ENCODE measurements around the gene CORO2A. TPM values are rescaled to one million over a fixed set of nuclear protein-coding genes. Genes with fewer than 3 reads are reported as not detected.
"Not testable (repeated sequence)": the region's sequence is repeated elsewhere in the genome, so short reads cannot be mapped to it uniquely, and the experiment has no call there.

CORO2A gene
- total RNA-seq, 3 donors from 2014 or later: 1.6 to 2.1 (median 1.7) TPM

GRCh38 chr9:98101416-98101815 is 91.0 kb downstream of the CORO2A start:
- H3K4me1 Mint-ChIP-seq (ENCODE audit: low read depth): peaks cover 88% of the 10 kb centered on the region
- ATAC-seq: no peak
- no peaks in the 10 kb centered on the region for H3K27me3 Mint-ChIP-seq (ENCODE audit: low read depth)
- H3K36me3 Mint-ChIP-seq (ENCODE audit: insufficient read depth): peaks cover 29% of the 10 kb centered on the region
- H3K9me3 Mint-ChIP-seq: no peaks in the 10 kb centered on the region
- DNase-seq: no peak
- H3K4me3 Mint-ChIP-seq: no peak overlapping the region

DNA sequence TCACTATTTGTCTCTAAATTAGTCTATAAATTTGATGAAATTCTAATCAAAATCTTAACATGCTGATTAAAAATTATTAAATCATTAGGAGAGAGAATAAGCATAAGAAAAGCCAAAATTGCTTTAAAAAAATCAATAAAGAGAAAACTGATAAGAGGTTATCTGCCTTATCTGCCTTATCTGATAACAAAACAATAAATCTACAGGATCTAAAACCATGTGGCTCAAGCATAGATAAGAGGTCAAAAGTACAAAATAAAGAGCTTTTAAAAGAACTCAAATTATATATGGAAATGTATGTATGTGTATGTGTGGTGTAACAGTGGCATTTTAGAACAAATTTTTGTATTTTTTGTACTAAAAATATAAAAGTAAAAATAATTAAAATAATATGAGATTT is 92.0 kb downstream of the CORO2A start:
- Mint-ChIP-seq H3K4me3 (no peak overlapping the region), H3K4me1 (ENCODE audit: low read depth) (peaks cover 83% of the 10 kb centered on the region), H3K27me3 (ENCODE audit: low read depth) (no peaks in the 10 kb centered on the region), H3K9me3 (no peaks in the 10 kb centered on the region), H3K36me3 (ENCODE audit: insufficient read depth) (peaks cover 28% of the 10 kb centered on the region)
- ATAC-seq: no peak
- no peak for DNase-seq

DNA sequence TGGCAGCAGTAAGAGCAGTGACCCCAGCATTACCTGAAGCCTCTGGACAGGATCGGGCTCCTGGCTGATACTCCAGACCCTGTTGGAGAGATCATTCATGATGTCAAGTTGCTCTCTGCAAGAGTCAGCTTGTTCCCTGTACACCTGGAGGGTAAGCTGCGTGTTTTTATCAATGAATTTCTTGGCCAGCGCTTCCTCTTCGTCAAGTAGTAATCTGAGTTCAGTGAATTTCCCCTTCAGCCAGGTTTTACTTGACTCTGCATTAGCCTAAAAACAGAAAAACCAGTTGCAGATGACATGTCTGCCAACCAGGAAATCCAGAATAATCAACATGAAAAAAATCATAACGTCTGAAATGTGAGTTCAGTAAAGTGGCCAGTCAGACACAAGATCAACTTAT is 92.5 kb downstream of the CORO2A start:
- H3K9me3 Mint-ChIP-seq: no peaks in the 10 kb centered on the region
- ATAC-seq (no peak), DNase-seq (no peak)
- peaks cover 82% of the 10 kb centered on the region for H3K4me1 Mint-ChIP-seq (ENCODE audit: low read depth)
- peaks cover 28% of the 10 kb centered on the region for H3K36me3 Mint-ChIP-seq (ENCODE audit: insufficient read depth)
- H3K27me3 Mint-ChIP-seq (ENCODE audit: low read depth): no peaks in the 10 kb centered on the region
- peak overlapping the region; percentile 4 for H3K4me3 Mint-ChIP-seq

DNA sequence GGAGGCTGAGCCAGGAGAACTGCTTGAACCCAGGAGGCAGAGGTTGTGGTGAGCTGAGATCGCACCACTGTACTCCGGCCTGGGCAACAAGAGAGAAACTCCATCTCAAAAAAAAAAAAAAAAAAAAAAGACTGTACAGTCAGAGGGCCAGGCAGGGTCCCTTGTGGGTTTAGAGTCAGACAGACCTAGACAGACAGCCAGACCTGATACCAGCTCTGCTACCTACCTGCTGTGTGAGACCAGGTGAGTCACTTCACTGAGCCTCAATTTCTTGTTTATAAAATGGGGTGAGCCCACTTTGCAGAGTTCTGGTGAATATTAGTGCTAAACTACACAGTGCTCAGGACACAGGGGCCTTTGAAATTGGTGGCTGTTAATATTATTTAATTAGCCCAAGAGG is 93.1 kb downstream of the CORO2A start:
- Mint-ChIP-seq H3K4me3 (no peak overlapping the region), H3K27me3 (ENCODE audit: low read depth) (no peaks in the 10 kb centered on the region), H3K4me1 (ENCODE audit: low read depth) (peaks cover 82% of the 10 kb centered on the region), H3K9me3 (no peaks in the 10 kb centered on the region), H3K36me3 (ENCODE audit: insufficient read depth) (peaks cover 26% of the 10 kb centered on the region)
- DNase-seq (no peak), ATAC-seq (peak; percentile 9 to 25)

- Mint-ChIP-seq H3K4me1 (ENCODE audit: low read depth) (peaks cover 81% of the 10 kb centered on the region), H3K9me3 (no peaks in the 10 kb centered on the region), H3K4me3 (no peak overlapping the region), H3K27me3 (ENCODE audit: low read depth) (no peaks in the 10 kb centered on the region), H3K36me3 (ENCODE audit: insufficient read depth) (peaks cover 30% of the 10 kb centered on the region)
- DNase-seq: peak; percentile 27
- peak; percentile 32 to 34 for ATAC-seq
These were observed 94.6 kb downstream of the CORO2A start for GRCh38 chr9:98097836-98098235.

DNA sequence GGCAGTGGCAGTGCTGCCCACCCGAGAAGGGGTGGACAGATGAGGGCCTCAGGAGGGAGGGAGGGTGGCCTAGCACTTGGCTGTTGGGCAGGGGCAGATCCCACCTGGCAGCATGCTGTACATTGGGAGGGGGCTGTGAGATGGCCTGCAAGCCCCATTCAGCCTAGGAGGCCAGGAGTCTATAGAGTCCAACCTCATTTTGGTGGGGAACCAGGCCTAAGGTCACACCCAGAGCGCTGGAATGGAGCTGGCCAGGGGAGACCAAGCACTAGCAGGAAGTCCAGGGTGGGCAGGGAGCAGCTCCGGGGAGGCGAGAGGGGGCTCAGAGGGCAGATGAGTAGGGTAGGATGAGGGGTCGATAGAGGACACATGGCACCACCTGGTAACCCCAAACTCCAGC is 96.3 kb downstream of the CORO2A start:
- no peak for ATAC-seq

DNA sequence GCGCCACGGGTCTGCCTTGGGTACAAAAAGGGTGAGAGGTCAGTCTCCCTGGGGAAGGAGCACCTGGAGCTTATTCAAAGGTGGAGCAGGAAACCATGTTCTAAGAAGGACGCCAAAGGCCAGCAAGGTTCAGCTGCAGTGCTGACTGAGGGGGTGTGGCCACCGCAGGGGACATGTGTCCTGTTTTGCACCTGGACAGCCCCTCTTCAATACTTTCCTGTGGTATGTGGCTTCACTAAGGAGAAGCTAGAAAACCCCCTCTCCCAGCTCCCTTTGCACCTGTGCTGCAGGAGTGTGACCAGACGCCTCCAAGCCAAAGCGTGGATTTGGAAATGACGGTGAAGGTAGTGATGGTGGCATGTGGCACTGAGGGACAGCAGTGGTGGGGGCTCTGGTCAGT is 97.0 kb downstream of the CORO2A start:
- Mint-ChIP-seq H3K4me1 (ENCODE audit: low read depth) (peaks cover 72% of the 10 kb centered on the region), H3K36me3 (ENCODE audit: insufficient read depth) (peaks cover 36% of the 10 kb centered on the region), H3K9me3 (no peaks in the 10 kb centered on the region)

More for the DNA sequence above, 96.3 kb downstream of the CORO2A start:
- no peak for DNase-seq
- Mint-ChIP-seq H3K36me3 (ENCODE audit: insufficient read depth) (peaks cover 36% of the 10 kb centered on the region), H3K4me3 (no peak overlapping the region), H3K4me1 (ENCODE audit: low read depth) (peaks cover 72% of the 10 kb centered on the region), H3K27me3 (ENCODE audit: low read depth) (no peaks in the 10 kb centered on the region), H3K9me3 (no peaks in the 10 kb centered on the region)

GRCh38 chr9:98094851-98095250 is 97.6 kb downstream of the CORO2A start:
- DNase-seq (no peak), ATAC-seq (no peak)
- H3K27me3 Mint-ChIP-seq (ENCODE audit: low read depth): no peaks in the 10 kb centered on the region
- peaks cover 40% of the 10 kb centered on the region for H3K36me3 Mint-ChIP-seq (ENCODE audit: insufficient read depth)
- H3K4me1 Mint-ChIP-seq (ENCODE audit: low read depth): peaks cover 70% of the 10 kb centered on the region
- H3K9me3 Mint-ChIP-seq: no peaks in the 10 kb centered on the region
- no peak overlapping the region for H3K4me3 Mint-ChIP-seq

More for the DNA sequence above, 97.0 kb downstream of the CORO2A start:
- Mint-ChIP-seq H3K27me3 (ENCODE audit: low read depth) (no peaks in the 10 kb centered on the region), H3K4me3 (no peak overlapping the region)
- ATAC-seq (no peak), DNase-seq (no peak)

DNA sequence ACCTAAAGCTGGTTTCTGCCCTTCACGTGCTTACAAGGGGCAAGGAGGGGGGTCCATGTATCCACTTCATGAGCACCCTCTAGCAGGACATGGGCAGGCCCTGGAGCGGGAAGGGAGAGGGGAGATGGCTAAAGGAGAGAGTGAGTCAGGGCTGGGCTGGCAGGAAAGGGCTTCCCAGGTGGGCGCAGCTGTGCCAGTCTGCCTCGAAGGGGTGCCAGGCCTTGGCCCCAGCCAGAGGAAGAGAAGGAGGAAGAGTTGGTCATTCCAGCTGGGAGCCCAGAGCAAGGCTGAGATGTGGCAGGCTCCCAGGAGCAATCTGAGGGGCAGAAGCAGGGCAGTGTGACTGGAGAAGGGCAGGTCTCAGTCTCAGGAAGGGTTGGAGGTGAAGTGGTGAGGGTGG is 98.1 kb downstream of the CORO2A start:
- no peaks in the 10 kb centered on the region for H3K9me3 Mint-ChIP-seq
- no peak for DNase-seq
- no peak for ATAC-seq
- H3K27me3 Mint-ChIP-seq (ENCODE audit: low read depth): no peaks in the 10 kb centered on the region
- peaks cover 45% of the 10 kb centered on the region for H3K36me3 Mint-ChIP-seq (ENCODE audit: insufficient read depth)
- H3K4me1 Mint-ChIP-seq (ENCODE audit: low read depth): peaks cover 66% of the 10 kb centered on the region
- H3K4me3 Mint-ChIP-seq: no peak overlapping the region

GRCh38 chr9:98092613-98092931 is 99.9 kb downstream of the CORO2A start:
- peaks cover 44% of the 10 kb centered on the region for H3K36me3 Mint-ChIP-seq (ENCODE audit: insufficient read depth)
- ATAC-seq (peak in 1 of 2 donors; percentile 61), DNase-seq (no peak)
- peaks cover 51% of the 10 kb centered on the region for H3K4me1 Mint-ChIP-seq (ENCODE audit: low read depth)
- H3K9me3 Mint-ChIP-seq: no peaks in the 10 kb centered on the region
- no peak overlapping the region for H3K4me3 Mint-ChIP-seq
- H3K27me3 Mint-ChIP-seq (ENCODE audit: low read depth): no peaks in the 10 kb centered on the region

- H3K4me3 Mint-ChIP-seq: no peak overlapping the region
- H3K9me3 Mint-ChIP-seq: no peaks in the 10 kb centered on the region
- H3K27me3 Mint-ChIP-seq (ENCODE audit: low read depth): no peaks in the 10 kb centered on the region
- no peak for ATAC-seq
- H3K36me3 Mint-ChIP-seq (ENCODE audit: insufficient read depth): peaks cover 40% of the 10 kb centered on the region
- no peak for DNase-seq
- H3K4me1 Mint-ChIP-seq (ENCODE audit: low read depth): peaks cover 45% of the 10 kb centered on the region
These were observed 100.5 kb downstream of the CORO2A start for GRCh38 chr9:98091735-98092612.

- Mint-ChIP-seq H3K4me1 (ENCODE audit: low read depth) (peaks cover 43% of the 10 kb centered on the region), H3K36me3 (ENCODE audit: insufficient read depth) (peaks cover 42% of the 10 kb centered on the region)
- not testable (repeated sequence) for H3K4me3 Mint-ChIP-seq; DNase-seq; H3K9me3 Mint-ChIP-seq; ATAC-seq; H3K27me3 Mint-ChIP-seq (ENCODE audit: low read depth)
These were observed 101.8 kb downstream of the CORO2A start for GRCh38 chr9:98090674-98091073.

- DNase-seq (peak; percentile 43), ATAC-seq (peak; percentile 53 to 73)
- Mint-ChIP-seq H3K27me3 (ENCODE audit: low read depth) (no peaks in the 10 kb centered on the region), H3K4me3 (no peak overlapping the region), H3K9me3 (no peaks in the 10 kb centered on the region), H3K36me3 (ENCODE audit: insufficient read depth) (peaks cover 43% of the 10 kb centered on the region), H3K4me1 (ENCODE audit: low read depth) (peaks cover 30% of the 10 kb centered on the region)
These were observed 104.8 kb downstream of the CORO2A start for GRCh38 chr9:98087420-98088354.

DNA sequence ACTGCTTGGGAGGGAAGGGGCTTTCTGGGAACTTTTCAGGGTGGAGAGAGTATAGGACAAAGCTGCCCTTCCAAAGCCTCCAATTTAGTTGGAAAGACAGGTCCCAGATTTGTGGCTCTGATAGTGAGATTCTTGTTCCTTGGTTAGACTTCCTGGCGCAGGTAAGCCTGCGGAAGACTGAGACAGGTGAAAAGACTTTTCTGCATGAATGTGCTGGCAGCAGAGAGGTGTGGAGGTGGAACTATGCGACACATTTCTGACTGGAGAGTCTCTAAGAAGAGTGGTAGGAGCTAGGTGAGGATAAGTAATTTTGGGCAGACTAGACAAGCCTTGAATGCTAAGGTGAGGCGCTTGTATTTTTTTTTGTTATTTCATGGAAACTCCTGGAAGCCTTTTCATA is 106.0 kb downstream of the CORO2A start:
- no peaks in the 10 kb centered on the region for H3K27me3 Mint-ChIP-seq (ENCODE audit: low read depth)
- H3K4me3 Mint-ChIP-seq: no peak overlapping the region
- no peaks in the 10 kb centered on the region for H3K9me3 Mint-ChIP-seq
- H3K4me1 Mint-ChIP-seq (ENCODE audit: low read depth): peaks cover 39% of the 10 kb centered on the region
- ATAC-seq (no peak), DNase-seq (no peak)
- peaks cover 46% of the 10 kb centered on the region for H3K36me3 Mint-ChIP-seq (ENCODE audit: insufficient read depth)
